Measurements from ENCODE around the gene LTBP1. TPM values are rescaled to one million over a fixed set of nuclear protein-coding genes. Genes with fewer than 3 reads are reported as not detected.
A peak's percentile ranks its signal among the peaks of the same experiment; 100 is the strongest.
"Not testable (repeated sequence)": the region's sequence is repeated elsewhere in the genome, so short reads cannot be mapped to it uniquely, and the experiment has no call there.

LTBP1 gene
- total RNA-seq, 6 experiments from 2014 or later, result 260 to 409 (median 335) TPM

- Mint-ChIP-seq H3K4me1 (ENCODE audit: low read depth) (no peaks in the 10 kb centered on the region; the same call in 1 of the 2 replicates), H3K27ac (no peak overlapping the region), H3K27me3 (ENCODE audit: insufficient read depth) (peaks cover 5% of the 10 kb centered on the region; the same call in 1 of the 2 replicates), H3K4me3 (no peak overlapping the region), H3K36me3 (ENCODE audit: low read depth) (no peaks in the 10 kb centered on the region), H3K9me3 (no peaks in the 10 kb centered on the region)
- no peak for DNase-seq
- no peak for TF ChIP-seq CTCF (IDR thresholded peaks at IDR 0.05)
Observed at GRCh38 chr2:32915694-32916093, 31.1 kb upstream of the LTBP1 start.

- H3K4me3 Mint-ChIP-seq, result no peak overlapping the region
- no peak for TF ChIP-seq CTCF (IDR thresholded peaks at IDR 0.05)
- peaks cover 11% of the 10 kb centered on the region; the same call in 1 of the 2 replicates for H3K4me1 Mint-ChIP-seq (ENCODE audit: low read depth)
- no peak for DNase-seq
- no peak overlapping the region for H3K27ac Mint-ChIP-seq
- no peaks in the 10 kb centered on the region for H3K36me3 Mint-ChIP-seq (ENCODE audit: low read depth)
- H3K9me3 Mint-ChIP-seq, result no peaks in the 10 kb centered on the region
- H3K27me3 Mint-ChIP-seq (ENCODE audit: insufficient read depth), result peaks cover 7% of the 10 kb centered on the region; the same call in 1 of the 2 replicates
Observed at GRCh38 chr2:32918774-32919173, 28.0 kb upstream of the LTBP1 start.

- H3K27ac Mint-ChIP-seq; H3K9me3 Mint-ChIP-seq; DNase-seq; H3K4me3 Mint-ChIP-seq; H3K27me3 Mint-ChIP-seq (ENCODE audit: insufficient read depth); H3K36me3 Mint-ChIP-seq (ENCODE audit: low read depth): not testable (repeated sequence)
- H3K4me1 Mint-ChIP-seq (ENCODE audit: low read depth), result peaks cover 11% of the 10 kb centered on the region; the same call in 1 of the 2 replicates
Observed at GRCh38 chr2:32919901-32920300, 26.9 kb upstream of the LTBP1 start.

GRCh38 chr2:32921486-32921885 is 25.3 kb upstream of the LTBP1 start:
- H3K36me3 Mint-ChIP-seq (ENCODE audit: low read depth); DNase-seq; H3K27me3 Mint-ChIP-seq (ENCODE audit: insufficient read depth); H3K4me3 Mint-ChIP-seq; H3K9me3 Mint-ChIP-seq; H3K27ac Mint-ChIP-seq: not testable (repeated sequence)
- peaks cover 13% of the 10 kb centered on the region for H3K4me1 Mint-ChIP-seq (ENCODE audit: low read depth)

GRCh38 chr2:32922501-32922900 is 24.3 kb upstream of the LTBP1 start:
- TF ChIP-seq CTCF (IDR thresholded peaks at IDR 0.05), result no peak
- Mint-ChIP-seq H3K27me3 (ENCODE audit: insufficient read depth) (peaks cover 9% of the 10 kb centered on the region), H3K27ac (no peak overlapping the region), H3K4me1 (ENCODE audit: low read depth) (peaks cover 23% of the 10 kb centered on the region), H3K9me3 (no peaks in the 10 kb centered on the region), H3K4me3 (peak overlapping the region; percentile 65), H3K36me3 (ENCODE audit: low read depth) (no peaks in the 10 kb centered on the region)
- no peak for DNase-seq

- H3K4me3 Mint-ChIP-seq, result peak overlapping the region; percentile 65
- no peaks in the 10 kb centered on the region for H3K9me3 Mint-ChIP-seq
- peaks cover 9% of the 10 kb centered on the region for H3K27me3 Mint-ChIP-seq (ENCODE audit: insufficient read depth)
- H3K4me1 Mint-ChIP-seq (ENCODE audit: low read depth), result peaks cover 25% of the 10 kb centered on the region
- no peaks in the 10 kb centered on the region for H3K36me3 Mint-ChIP-seq (ENCODE audit: low read depth)
- no peak for DNase-seq
- no peak overlapping the region for H3K27ac Mint-ChIP-seq
- TF ChIP-seq CTCF (IDR thresholded peaks at IDR 0.05), result no peak
Observed at GRCh38 chr2:32923109-32923508, 23.6 kb upstream of the LTBP1 start.

GRCh38 chr2:32925283-32925815 is 21.4 kb upstream of the LTBP1 start:
- no peak for DNase-seq
- no peaks in the 10 kb centered on the region for H3K36me3 Mint-ChIP-seq (ENCODE audit: low read depth)
- H3K27ac Mint-ChIP-seq, result no peak overlapping the region
- no peak for TF ChIP-seq CTCF (IDR thresholded peaks at IDR 0.05)
- H3K27me3 Mint-ChIP-seq (ENCODE audit: insufficient read depth), result peaks cover 7% of the 10 kb centered on the region
- no peak overlapping the region for H3K4me3 Mint-ChIP-seq
- no peaks in the 10 kb centered on the region for H3K9me3 Mint-ChIP-seq
- peaks cover 25% of the 10 kb centered on the region for H3K4me1 Mint-ChIP-seq (ENCODE audit: low read depth)

Measured in HFFc6 (cell line).